Gastroesophageal sphincter (tissue), 3 donors: Measurements from ENCODE around the gene CEP83.

Experiments used
- POLR2A ChIP-seq, 2 donors: fragments of 450-650 bp; IDR thresholded peaks; one replicate each; pipeline ENCODE4 v1.6.1; 2017; ENCODE audit warnings: antibody characterized with exemption in 2 of 2, mild to moderate bottlenecking in 2 of 2, moderate library complexity in 1 of 2
- POLR2AphosphoS5 ChIP-seq: sonication (generic); formaldehyde crosslinking; IDR thresholded peaks from one replicate; pipeline ENCODE4 v1.6.1; 2017; ENCODE audit warnings: antibody characterized with exemption
- TF ChIP-seq, protein P1 (sequence below), 4 experiments: fragments of 200-600 bp in 2 of 4; fragments of 450-650 bp in 2 of 4; sonication (generic) in 1 of 4; IDR thresholded peaks; one replicate each; pipeline ENCODE4 v1.5.1; 2017 to 2019; ENCODE audit warnings: antibody characterized with exemption in 4 of 4, mild to moderate bottlenecking in 2 of 4, moderate library complexity in 2 of 4

DNA sequence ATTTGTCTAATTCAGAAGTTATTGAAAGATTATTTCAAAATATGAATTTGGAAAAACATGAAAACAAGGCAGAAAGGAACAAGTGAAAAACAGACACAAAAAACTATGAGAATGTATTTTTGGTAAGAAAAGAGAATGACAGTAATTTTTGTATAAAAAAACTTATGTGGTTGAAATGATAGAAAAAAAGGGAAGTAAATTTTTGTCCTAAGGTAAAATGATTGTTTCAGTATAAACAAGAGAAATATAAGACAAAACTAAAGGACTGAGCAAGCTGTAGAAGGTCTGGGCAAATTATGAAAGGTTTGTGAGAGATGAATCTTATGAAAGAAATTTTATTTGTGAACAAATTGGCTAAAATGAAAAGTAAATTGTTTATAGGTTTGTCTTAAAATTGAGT is 44.6 kb downstream of the CEP83 start:
- TF ChIP-seq, protein P1, sequence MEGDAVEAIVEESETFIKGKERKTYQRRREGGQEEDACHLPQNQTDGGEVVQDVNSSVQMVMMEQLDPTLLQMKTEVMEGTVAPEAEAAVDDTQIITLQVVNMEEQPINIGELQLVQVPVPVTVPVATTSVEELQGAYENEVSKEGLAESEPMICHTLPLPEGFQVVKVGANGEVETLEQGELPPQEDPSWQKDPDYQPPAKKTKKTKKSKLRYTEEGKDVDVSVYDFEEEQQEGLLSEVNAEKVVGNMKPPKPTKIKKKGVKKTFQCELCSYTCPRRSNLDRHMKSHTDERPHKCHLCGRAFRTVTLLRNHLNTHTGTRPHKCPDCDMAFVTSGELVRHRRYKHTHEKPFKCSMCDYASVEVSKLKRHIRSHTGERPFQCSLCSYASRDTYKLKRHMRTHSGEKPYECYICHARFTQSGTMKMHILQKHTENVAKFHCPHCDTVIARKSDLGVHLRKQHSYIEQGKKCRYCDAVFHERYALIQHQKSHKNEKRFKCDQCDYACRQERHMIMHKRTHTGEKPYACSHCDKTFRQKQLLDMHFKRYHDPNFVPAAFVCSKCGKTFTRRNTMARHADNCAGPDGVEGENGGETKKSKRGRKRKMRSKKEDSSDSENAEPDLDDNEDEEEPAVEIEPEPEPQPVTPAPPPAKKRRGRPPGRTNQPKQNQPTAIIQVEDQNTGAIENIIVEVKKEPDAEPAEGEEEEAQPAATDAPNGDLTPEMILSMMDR (IDR thresholded peaks at IDR 0.05) = no peak
- no peak for TF ChIP-seq POLR2A (IDR thresholded peaks at IDR 0.05)
- no peak for TF ChIP-seq POLR2AphosphoS5
